ENCODE measurements around the gene SPAG4.

Gene SPAG4

DNA sequence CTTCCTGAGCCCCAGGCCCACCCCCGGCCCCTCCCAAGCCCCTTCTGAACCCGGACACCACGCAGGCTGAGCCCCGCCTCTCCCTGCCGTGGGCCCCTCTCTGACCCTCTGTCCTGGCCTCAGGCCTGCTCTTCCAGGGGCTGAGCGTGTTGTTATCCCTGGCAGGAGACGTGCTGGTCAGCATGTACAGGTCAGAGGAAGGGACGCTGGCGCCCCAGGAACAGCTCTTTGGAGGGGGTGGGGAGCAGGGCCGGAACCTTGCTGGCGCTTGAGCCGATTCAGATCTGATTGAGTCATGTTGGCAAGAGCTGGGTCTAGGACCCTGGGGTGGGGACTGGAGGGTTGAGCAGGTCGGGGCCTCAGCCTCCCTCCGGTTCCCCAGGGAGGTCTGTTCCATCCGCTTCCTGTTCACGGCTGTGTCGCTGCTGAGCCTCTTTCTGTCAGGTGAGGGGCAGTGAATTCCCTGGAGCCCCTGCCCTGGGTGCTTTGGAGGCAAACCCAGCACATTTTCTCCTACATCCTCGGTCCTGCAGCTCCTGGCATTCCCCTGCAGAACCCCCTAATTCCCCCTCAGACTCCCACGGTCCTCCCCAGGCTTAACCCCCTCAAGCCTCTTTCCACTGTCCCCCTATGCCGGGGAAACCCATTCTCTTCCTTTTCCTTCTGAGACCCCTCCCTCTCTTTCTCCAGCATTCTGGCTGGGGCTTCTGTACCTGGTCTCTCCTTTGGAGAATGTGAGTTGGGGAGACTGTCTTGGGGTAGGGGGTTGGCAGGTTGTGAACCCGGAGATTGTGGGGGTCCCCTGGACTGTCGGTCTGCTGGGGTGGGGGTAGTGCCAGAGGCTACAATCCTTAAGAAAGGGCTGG lies 2.0 kb downstream of the SPAG4 start (continued):
- no peak for TF ChIP-seq ZNF747 (tag by site-specific recombination; IDR thresholded peaks at IDR 0.05)
- TF ChIP-seq, protein P1, sequence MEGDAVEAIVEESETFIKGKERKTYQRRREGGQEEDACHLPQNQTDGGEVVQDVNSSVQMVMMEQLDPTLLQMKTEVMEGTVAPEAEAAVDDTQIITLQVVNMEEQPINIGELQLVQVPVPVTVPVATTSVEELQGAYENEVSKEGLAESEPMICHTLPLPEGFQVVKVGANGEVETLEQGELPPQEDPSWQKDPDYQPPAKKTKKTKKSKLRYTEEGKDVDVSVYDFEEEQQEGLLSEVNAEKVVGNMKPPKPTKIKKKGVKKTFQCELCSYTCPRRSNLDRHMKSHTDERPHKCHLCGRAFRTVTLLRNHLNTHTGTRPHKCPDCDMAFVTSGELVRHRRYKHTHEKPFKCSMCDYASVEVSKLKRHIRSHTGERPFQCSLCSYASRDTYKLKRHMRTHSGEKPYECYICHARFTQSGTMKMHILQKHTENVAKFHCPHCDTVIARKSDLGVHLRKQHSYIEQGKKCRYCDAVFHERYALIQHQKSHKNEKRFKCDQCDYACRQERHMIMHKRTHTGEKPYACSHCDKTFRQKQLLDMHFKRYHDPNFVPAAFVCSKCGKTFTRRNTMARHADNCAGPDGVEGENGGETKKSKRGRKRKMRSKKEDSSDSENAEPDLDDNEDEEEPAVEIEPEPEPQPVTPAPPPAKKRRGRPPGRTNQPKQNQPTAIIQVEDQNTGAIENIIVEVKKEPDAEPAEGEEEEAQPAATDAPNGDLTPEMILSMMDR (tag by site-specific recombination; IDR thresholded peaks at IDR 0.05) = 0 out of 2 replicates have a peak, but pooled peaks have one; percentile 12
- no peak for TF ChIP-seq ZNF521 (tag by site-specific recombination; IDR thresholded peaks at IDR 0.05)
- TF ChIP-seq ZEB2 (tag by site-specific recombination; IDR thresholded peaks at IDR 0.05) = peak; percentile 25; the same call in 1 of the 2 replicates
- TF ChIP-seq ZNF548 (tag by site-specific recombination; IDR thresholded peaks at IDR 0.05) = no peak
- TF ChIP-seq ZNF133 (tag by site-specific recombination; IDR thresholded peaks at IDR 0.05) = no peak
- TF ChIP-seq, protein P2, sequence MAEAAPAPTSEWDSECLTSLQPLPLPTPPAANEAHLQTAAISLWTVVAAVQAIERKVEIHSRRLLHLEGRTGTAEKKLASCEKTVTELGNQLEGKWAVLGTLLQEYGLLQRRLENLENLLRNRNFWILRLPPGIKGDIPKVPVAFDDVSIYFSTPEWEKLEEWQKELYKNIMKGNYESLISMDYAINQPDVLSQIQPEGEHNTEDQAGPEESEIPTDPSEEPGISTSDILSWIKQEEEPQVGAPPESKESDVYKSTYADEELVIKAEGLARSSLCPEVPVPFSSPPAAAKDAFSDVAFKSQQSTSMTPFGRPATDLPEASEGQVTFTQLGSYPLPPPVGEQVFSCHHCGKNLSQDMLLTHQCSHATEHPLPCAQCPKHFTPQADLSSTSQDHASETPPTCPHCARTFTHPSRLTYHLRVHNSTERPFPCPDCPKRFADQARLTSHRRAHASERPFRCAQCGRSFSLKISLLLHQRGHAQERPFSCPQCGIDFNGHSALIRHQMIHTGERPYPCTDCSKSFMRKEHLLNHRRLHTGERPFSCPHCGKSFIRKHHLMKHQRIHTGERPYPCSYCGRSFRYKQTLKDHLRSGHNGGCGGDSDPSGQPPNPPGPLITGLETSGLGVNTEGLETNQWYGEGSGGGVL (tag by site-specific recombination; IDR thresholded peaks at IDR 0.05) = peak; percentile 59
- 0 out of 2 replicates have a peak, but pooled peaks have one; percentile 47 for TF ChIP-seq ZFP69B (tag by site-specific recombination; IDR thresholded peaks at IDR 0.05)
- no peak for TF ChIP-seq ZNF221 (tag by site-specific recombination; IDR thresholded peaks at IDR 0.05; ENCODE audit: borderline replicate concordance)

DNA sequence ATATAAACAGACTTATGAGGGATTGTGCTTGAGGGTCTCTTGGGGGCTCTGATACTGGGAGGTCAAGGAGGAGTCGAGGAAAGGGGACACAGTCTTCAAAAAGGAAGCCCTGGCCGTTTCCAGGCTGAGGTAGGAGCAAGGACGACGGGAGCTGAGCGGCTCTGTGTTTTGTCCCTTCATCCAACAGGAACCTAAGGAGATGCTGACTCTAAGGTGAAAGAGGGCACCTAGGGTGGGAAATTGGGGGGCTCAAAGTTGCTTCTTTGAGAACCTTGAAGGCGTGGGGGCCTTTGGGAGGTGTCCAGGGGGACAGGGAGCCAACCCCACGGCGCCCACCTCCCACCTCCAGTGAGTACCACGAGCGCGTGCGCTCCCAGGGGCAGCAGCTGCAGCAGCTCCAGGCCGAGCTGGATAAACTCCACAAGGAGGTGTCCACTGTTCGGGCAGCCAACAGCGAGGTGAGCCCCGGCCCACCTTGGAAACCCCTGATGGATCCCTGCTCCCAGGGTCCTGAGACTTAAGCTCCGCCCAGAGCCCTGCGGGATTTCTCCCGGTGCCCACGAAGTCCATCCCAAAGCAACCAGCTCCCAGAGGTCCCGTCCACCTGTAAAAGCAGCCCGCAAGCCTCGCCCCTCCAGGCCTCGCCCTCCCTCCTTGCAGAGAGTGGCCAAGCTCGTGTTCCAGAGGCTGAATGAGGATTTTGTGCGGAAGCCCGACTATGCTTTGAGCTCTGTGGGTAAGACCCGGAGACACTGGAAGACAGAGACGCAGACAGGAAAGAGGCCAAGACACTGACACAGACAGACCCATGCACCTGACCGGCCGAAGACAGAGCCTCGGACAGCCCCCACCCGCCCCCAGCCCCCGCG lies 2.9 kb downstream of the SPAG4 start:
- ChIA-PET CTCF (interaction anchor here (0.5 to 1.9 kb wide), 11 partner anchors 7 to 124 kb away, joined by 3 to 16 read pairs (median 4); partner anchors contain the start of gene RBM39), POLR2A (interaction anchor here (0.6 to 1.7 kb wide), 8 partner anchors 13 to 163 kb away, joined by 3 to 13 read pairs (median 4); partner anchors contain the start of genes CEP250, CPNE1, ERGIC3 and RBM12)
- H3K27ac ChIP-seq (ENCODE audit: extremely low read depth, low read depth, low read length) = no peak overlapping the region
- H3K4me3 ChIP-seq (ENCODE audit: low read depth, low read length) = peak overlapping the region; percentile 51
- peaks cover 0 to 12% of the 10 kb centered on the region in 2 experiments; a peak in 1 of 3 replicates for H3K36me3 ChIP-seq (ENCODE audit: control insufficient read depth in 2 of 2, insufficient read depth in 1 of 2, low read length in 2 of 2)
- H3K4me1 ChIP-seq (ENCODE audit: control insufficient read depth, insufficient read depth, low read length) = no peaks in the 10 kb centered on the region
- no peaks in the 10 kb centered on the region for H3K9me3 ChIP-seq (ENCODE audit: control insufficient read depth, insufficient read depth, low read depth, low read length)
- TF ChIP-seq ZNF184 (tag by site-specific recombination; IDR thresholded peaks at IDR 0.05) (no peak), IKZF3 (tag by site-specific recombination; IDR thresholded peaks at IDR 0.05) (peak; percentile 34), ZNF792 (tag by site-specific recombination; IDR thresholded peaks at IDR 0.05) (no peak), SP2 (tag by site-specific recombination; IDR thresholded peaks at IDR 0.05) (peak; percentile 3; the same call in 1 of the 2 replicates), SCRT1 (tag by site-specific recombination; IDR thresholded peaks at IDR 0.05; ENCODE audit: borderline replicate concordance) (no peak)
- TF ChIP-seq, protein P3, sequence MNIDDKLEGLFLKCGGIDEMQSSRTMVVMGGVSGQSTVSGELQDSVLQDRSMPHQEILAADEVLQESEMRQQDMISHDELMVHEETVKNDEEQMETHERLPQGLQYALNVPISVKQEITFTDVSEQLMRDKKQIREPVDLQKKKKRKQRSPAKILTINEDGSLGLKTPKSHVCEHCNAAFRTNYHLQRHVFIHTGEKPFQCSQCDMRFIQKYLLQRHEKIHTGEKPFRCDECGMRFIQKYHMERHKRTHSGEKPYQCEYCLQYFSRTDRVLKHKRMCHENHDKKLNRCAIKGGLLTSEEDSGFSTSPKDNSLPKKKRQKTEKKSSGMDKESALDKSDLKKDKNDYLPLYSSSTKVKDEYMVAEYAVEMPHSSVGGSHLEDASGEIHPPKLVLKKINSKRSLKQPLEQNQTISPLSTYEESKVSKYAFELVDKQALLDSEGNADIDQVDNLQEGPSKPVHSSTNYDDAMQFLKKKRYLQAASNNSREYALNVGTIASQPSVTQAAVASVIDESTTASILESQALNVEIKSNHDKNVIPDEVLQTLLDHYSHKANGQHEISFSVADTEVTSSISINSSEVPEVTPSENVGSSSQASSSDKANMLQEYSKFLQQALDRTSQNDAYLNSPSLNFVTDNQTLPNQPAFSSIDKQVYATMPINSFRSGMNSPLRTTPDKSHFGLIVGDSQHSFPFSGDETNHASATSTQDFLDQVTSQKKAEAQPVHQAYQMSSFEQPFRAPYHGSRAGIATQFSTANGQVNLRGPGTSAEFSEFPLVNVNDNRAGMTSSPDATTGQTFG (tag by site-specific recombination; IDR thresholded peaks at IDR 0.05; ENCODE audit: borderline replicate concordance) = no peak
- TF ChIP-seq, protein P4, sequence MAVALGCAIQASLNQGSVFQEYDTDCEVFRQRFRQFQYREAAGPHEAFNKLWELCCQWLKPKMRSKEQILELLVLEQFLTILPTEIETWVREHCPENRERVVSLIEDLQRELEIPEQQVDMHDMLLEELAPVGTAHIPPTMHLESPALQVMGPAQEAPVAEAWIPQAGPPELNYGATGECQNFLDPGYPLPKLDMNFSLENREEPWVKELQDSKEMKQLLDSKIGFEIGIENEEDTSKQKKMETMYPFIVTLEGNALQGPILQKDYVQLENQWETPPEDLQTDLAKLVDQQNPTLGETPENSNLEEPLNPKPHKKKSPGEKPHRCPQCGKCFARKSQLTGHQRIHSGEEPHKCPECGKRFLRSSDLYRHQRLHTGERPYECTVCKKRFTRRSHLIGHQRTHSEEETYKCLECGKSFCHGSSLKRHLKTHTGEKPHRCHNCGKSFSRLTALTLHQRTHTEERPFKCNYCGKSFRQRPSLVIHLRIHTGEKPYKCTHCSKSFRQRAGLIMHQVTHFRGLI (tag by site-specific recombination; IDR thresholded peaks at IDR 0.05) = no peak
- TF ChIP-seq, protein P5, sequence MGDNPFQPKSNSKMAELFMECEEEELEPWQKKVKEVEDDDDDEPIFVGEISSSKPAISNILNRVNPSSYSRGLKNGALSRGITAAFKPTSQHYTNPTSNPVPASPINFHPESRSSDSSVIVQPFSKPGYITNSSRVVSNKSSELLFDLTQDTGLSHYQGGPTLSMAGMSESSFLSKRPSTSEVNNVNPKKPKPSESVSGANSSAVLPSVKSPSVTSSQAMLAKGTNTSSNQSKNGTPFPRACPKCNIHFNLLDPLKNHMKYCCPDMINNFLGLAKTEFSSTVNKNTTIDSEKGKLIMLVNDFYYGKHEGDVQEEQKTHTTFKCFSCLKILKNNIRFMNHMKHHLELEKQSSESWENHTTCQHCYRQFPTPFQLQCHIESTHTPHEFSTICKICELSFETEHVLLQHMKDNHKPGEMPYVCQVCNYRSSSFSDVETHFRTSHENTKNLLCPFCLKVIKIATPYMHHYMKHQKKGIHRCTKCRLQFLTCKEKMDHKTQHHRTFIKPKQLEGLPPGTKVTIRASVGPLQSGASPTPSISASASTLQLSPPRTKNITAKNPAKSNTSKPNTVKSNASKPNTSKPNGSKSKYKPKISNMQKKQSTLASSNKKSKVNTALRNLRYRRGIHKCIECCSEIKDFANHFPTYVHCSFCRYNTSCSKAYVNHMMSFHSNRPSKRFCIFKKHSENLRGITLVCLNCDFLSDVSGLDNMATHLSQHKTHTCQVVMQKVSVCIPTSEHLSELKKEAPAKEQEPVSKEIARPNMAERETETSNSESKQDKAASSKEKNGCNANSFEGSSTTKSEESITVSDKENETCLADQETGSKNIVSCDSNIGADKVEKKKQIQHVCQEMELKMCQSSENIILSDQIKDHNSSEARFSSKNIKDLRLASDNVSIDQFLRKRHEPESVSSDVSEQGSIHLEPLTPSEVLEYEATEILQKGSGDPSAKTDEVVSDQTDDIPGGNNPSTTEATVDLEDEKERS (tag by site-specific recombination; IDR thresholded peaks at IDR 0.05) = no peak
